Hematopoietic multipotent progenitor cell treated with erythropoietin and hydrocortisone succinate and interleukin-3 and kit ligand, for 15 days (in vitro differentiated cells): ENCODE data around the gene SRSF4.
A peak's percentile ranks its signal among the peaks of the same experiment; 100 is the strongest.
"Not testable (repeated sequence)": the region's sequence is repeated elsewhere in the genome, so short reads cannot be mapped to it uniquely, and the experiment has no call there.

ENCODE experiments used
- DNase-seq: peaks from one replicate; pipeline ENCODE4 v3.0.0-alpha.2; 2015; ENCODE audit warnings: low spot score

Gene SRSF4

DNA sequence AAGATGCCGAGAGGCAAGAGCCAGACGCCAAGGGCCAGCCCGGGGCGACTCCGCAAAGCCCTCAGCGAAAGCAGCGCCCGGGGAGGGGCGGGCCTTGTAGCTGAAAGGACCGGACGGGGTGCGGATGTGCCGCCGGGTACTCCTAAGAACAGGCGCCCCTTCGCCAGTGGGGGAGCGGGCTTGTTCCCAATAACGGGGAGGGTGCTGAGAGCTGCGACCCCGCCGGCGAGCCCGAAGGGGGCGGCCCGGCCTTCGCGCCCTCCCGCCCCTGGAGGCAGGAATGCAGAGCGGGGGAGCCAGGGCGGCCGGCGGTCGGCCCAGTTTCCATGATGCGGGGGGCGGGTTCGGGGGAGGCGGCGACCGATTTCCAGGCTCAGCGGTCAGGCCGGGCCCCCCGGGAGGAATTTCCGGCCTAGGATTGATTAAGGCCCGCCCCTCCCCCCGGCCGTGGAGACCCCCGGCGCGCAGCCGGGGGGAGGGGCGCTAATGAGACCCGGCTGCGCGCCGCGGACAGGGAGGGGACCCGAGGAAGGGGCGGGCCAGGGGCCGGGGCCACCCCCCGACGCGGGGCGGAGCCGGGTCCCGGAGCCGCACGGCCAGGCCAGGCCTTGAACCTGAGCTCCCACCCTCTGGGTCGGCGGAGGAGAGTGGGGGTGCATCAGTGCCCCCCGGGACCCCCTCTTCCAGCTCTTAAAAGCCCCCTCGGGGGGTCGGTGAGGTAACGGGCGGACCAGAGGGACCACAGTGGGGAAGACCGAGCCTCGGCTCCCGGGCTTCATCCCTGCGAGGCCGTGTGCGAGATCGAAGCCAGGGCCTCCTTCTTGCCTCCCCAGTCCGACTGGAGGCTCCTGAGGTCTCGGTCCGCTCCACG is 57.1 kb downstream of the SRSF4 start:
- DNase-seq = no peak

DNA sequence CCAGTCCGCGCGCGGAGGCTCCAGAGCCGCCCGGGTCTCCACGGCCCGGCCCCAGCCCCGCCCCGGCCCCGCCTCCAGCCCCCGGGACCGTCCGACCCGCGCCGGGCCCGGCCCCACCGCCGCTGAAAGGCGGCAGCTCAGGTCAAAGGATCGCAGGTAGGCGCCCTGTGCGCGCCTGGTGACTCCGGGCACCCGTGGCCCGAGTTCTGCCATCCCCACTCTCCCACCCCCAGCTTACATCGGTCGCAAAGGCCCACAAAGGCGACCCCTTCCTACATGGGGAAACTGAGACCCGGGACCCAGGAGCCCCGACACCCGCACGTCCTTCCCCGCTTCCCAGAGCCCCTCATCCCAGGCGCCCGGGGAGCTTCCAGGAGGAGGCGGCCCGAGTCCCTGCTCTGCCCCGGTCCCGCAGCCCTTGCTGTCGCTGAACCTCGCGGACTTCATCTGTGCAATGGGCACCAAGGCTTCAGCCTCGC is 57.8 kb downstream of the SRSF4 start, which contains the start of gene TMEM200B:
Gene TMEM200B (minus strand): TSS at position 17 of the 479 bp plus-strand sequence. CDS start 2,075 bp downstream, outside the sequence.
- no peak for DNase-seq

DNA sequence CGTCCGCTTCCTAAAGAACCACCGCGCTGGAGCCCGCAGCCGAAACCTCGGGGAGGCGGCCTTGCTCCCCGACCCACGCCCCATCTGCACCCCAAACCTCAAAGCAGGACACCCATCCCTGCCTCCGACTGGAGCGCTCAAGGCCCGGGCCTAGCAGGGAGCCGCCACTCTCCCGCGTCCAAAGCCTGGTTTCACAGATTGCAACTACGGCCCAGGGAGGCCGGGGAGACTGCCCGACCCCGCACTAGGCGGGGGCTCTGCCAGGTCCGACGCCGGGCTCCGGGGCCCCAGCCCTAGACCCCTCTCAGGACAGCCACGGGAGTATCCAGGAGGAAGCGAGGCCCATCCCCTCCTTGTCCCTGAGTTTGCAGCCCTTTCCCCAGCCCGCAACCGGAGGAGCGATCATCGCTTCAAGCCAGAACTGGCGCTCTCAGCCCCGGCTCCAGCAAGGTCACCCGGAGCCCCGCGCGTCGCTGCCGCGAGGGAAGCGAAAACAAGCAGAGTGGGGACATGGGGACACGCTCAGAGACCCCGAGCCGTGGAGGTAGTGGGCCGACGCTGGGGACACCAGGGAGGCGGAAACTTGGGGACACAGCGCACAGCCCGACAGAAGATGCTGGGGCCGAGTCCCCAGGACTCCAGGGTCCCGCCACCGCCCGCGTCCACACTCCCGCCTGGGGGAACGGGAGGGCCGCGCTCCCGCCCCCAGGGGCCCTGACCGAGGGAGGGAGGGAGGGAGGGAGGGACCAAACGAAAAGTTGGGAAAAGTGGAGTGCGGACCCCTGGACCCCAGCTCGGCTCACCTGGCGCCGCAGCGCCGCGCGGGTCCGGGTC is 58.4 kb downstream of the SRSF4 start:
- DNase-seq = no peak

DNA sequence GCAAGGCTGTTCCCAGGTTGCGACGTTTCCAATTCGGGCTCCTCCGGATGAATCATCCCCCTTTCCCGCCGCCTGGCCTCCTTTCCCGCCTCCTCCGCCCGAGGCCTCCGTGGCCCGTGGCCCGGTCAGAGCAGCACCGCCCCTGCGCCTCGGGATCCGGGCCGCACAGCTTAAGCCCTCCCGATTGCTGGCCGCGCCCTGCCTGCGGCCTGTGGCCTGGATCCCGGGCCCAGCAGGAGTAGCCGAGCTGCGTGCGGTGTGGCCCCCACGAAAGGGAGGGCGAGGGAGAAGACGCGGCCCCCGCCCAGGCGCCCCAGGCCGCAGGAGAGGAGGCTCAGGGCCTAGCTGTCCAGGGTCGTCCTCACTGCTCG is 59.0 kb downstream of the SRSF4 start:
- no peak for DNase-seq

DNA sequence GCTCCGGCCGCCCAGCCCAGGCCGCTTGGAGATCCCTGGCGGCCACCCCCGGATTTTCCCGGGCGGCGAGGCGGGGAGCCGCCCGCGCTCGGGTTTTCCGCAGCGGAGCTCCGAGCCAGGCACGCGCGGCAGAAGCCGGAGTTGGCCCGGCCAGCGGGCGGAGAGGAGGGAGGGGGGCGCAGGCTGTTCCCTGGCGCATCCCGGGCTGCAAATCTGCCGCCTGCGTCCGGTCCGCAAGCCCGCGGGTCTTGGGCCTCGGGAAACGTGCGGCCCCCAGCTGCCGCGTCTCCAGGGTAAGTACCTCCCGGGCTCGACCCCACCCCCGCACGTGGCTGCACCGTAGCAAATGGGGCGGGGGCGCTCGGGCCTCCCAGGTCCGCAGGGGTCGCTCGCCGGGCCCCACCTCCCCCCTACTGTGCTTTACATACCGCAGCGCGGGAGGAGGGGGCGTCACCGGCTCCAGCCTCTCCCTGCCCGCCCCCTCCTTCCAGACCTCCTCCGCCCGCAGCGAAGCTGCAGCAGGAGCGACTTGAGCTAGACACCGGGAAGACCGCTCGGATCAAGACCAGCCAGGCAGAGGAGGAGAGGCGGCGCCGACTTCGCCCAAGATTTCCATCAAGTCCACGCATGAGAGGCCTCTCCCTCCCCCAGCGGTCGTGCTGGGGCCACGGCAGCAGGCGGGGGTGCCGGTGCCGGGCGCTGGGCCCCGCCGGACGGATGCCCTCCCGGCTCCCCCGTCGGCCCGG is 59.6 kb downstream of the SRSF4 start:
- no peak for DNase-seq

DNA sequence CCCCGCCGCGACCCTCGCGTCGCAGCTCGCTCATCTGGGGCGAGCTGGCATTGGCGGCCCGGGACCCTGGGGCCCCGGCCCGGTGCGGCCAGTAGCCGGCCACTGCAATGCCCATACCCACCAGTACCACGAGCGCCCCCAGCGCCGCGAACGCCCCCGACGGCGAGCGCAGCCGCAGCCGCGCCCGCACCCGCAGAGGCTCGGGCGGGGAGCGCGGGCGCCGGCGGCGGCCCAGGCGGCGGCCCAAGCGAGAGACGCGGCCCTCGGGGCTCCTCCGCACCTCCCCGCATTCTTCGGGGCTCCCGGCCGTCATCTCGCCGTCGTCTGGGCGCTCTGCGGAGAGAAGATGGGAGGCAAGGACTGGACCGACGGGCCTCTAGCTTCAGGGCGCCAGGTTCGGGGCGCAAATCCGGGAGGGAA is 60.2 kb downstream of the SRSF4 start:
- no peak for DNase-seq

DNA sequence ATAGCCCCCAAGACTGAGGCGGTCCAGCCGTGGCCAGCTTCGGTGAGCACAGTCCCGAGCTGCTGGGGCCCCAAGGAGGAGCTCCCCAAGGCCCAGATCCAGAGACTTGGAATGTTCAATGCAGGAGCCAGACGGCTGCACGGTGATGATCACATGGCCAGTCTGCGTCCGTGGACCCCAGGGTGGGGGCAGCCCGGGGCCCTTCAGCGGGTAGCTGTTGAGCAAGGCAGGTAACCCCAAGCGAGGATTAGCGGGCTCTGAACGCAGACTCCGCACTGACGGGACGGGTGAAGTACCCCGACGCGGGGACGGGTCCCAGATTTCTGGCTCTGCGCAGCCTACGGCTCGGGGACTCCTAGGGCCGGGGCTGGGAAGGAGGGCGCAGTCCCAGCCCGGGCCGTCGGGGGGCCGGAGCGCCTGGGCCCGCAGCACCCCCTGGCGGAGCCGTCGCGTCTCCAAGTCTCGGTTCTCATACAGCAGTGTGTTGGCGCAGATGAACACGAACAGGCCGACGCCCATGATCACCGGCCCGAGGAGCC is 60.7 kb downstream of the SRSF4 start:
- DNase-seq = peak; percentile 75

DNA sequence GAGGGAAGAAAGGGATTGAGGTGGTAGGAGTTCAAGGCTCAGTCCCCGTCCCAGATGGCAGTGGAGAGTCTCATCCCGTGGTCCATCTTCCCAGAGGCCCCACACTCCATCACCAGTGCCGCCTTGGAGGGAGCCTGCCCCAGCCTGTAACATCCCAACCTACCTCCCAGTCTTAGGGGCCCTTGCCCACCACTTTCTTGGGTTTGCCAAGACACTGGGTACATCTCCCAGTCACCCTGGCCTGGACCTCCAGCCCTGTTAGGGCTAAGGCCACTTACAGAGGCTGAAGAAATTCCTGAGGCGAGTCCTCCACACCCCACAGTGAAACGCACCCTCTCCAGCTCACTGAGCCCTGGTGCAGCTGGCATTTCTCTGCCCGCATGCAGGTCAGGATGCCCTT is 61.3 kb downstream of the SRSF4 start:
- no peak for DNase-seq

DNA sequence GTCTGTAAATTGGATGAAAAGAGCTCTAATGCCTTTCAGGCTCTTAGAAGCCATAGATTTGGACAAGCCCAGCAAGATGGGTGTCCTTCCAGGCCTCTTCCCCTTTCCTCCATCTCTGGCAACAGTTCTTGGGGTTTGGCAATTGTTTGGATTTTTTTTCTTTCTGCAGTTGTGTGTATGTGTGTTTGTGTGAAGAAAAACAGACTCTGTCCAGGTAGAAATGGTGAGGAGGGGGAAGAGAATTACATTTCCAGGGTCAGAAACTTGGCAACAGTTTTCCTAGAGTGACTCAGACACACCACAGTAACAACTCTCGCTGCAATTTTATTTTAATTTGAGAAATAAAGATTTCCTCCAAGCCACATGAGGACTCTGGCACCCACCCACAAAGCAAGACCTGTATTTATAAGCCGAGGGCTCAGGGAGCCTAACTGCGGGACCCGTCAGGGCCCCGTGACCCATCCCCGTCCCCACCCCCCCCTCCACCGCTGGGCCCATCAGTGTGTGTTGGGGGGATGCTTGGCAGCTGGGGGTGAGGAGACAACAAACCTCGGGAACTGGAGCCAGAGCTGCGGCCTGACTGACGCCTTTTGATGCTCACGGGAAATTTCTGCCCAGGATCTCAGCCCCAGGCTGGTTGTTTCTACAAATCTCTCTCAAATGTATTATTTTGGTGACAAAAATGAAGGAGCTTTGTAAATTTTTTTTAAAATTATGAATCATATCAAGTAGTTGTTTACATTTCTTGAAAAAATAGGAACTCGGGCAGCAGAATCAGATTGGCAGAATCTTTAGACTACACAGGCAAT is 62.4 kb downstream of the SRSF4 start:
- DNase-seq = no peak

DNA sequence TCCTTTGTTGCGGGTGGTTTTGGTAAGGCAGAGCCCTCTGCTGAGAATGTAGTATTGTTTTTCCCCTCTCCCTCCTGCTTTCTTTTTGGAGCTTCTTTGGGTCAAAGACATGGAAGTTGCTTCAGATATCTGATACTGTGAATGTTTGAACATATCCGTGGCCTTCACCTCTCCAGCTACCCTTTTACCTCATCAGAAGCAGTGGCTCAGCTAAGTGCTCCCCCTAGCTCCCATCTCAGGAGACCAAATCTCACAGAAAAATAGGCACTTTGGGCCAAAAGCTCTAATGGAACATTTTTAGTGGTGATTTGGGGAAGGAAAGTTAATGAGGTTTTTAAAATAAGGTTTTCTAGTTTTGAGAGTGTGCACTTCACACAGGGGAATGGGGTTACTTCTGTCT is 64.3 kb downstream of the SRSF4 start:
- no peak for DNase-seq

DNA sequence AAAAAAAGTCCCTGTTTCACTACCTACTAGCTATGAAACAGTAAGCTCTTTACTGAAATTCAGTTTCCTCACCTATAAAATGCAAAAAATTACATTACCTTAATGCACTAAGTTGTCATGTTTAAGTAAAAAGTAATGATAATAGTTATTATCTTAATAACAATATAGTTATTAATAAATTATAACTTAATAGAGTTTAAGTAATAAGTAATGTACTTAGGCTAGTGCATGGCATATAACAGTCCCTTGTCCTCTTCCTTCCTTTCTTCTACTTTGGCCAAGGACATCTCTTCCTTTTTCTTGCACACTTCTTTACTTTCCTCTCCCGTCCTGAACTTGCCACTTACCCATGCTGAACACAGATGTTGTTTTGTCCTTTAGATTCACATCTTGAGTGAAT is 67.0 kb downstream of the SRSF4 start:
- no peak for DNase-seq

DNA sequence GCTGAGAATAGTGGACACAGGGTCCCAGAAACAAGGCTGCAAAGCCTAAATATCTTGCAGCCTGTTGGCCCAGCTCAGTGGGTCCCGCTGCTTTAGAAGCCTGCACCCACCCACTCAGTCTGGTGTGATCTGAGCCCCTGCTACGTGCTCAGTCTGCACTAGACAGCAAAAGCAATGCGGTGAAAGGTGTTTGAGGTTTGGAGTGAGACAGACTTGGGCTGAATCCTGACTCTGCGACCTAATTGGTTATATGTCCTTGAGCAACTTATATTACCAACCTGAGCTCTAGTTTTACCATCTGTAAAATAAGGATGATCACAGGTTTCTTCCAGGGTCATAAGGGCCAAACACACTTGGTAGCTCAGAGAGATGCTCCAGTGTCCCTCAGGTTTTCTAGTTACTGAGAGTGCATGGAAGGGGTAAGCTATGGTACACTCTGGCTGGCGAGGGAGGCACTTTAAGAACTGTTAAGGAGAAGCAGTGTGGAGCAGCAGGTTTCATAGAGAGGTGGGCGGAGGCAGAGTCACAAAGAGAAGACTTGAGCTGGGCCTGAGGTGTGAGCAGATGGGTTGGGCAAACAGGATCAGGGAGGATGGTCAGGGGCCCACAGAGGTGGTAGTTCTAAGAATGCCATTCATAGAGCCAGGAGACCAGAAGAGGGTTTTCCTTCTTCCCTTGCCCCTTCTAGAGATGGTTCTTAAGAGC is 68.1 kb downstream of the SRSF4 start:
- DNase-seq = no peak

DNA sequence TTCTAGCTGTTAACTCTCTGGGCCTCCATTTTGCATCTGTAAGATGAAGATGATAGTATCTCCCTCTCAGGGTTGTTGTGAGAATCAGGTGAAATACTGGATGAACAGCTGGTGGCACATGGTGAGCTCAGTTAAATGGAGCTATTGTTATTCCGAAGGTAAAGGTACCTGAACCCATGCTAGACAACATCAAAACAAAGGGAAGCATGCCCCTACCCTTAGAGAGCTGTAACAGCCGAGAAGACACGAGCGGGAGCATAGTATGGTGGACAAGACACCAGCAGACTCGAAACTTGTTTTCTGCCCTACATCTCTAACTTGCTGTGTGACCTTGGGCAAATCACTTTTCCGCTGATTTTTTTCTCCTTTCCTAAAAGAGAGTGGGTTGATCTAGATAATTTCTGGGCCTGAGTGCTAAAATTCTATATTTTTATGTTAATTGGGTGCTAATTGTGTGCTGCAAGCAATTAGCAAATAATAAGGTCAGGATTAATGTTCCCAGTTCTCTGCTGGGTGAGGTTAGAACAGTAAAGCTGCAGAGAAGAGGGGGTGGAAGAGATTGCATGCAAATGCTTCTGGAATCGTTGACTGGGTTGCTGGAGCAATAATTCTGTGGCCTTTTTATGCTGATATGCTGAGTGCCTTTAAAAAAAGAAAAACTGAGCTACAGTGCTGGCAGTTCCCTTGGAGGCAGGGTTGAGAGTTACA is 68.8 kb downstream of the SRSF4 start:
- no peak for DNase-seq

DNA sequence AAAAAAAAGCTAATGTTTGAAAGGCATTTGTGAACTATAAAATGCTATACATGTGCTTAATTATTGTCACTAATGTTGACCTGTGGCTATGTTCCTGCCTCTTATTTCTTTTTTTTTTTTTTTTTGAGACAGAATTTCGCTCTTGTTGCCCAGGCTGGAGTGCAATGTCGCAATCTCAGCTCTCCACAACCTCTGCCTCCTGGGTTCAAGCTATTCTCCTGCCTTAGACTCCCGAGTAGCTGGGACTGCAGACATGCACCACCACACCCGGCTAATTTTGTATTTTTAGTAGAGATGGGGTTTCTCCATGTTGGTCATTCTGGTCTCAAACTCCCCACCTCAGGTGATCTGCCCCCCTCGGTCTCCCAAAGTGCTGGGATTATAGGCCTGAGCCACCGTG is 73.7 kb downstream of the SRSF4 start:
- not testable (repeated sequence) for DNase-seq

DNA sequence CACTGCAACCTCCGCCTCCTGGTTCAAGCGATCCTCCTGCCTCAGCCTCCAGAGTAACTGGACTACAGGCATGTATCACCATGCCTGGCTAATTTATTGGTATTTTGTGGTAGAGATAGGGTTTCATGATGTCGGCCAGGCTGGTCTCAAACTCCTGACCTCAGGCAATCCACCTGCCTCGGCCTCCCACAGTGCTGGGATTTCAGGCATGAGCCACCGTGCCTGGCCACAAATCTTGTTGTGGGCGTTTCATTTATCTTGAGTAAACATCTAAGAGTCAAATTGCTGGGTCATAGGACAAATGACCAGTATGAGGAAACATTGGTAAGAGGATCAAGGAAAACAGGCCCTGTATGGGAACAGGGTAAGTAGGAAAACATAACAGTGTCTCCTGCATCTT is 75.9 kb downstream of the SRSF4 start:
- DNase-seq = no peak

DNA sequence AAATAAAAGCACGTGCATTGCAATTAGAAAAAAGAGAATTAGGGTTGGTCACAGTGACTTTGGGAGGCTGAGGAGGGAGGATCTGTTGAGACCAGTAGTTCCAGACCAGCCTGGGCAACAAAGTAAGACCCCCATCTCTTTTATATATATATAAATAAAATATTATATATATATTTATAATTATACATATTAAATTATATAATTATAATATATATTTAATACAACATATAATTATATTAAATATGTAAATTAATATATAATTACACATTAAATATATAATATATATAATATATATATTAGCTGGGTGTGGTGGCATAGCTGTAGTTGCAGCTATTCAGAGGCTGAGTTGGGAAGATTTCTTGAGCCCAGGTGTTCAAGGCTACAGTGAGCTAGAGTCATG is 81.2 kb downstream of the SRSF4 start:
- no peak for DNase-seq

DNA sequence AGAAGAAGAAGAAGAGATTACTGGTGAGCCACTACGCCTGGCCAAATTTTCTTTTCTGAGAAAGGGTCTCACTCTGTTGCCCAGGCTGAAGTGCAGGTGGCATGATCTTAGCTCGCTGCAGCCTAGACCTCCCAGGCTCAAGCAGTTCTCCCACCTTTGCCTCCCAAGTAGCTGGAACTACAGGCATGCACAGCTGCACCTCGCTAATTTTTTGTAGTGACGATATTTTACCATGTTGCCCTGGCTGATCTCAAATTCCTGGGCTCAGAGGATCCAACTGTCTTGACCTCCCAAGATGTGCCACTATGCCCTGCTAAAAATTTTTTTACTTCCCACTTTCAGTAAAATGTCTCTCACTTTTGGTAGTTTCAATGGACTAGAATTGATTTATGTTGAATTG is 82.4 kb downstream of the SRSF4 start:
- DNase-seq = no peak
